HL-60 (cell line): ENCODE results near the gene NET1.

Experiments
- DNase-seq, 2 experiments: peaks; one replicate each; pipeline ENCODE4 v3.0.0-alpha.2; 2010 to 2020; ENCODE audit warnings: low read depth in 1 of 2, low spot score in 1 of 2
- H3K27ac ChIP-seq: fragments of 250-450 bp; sonication (Bioruptor Pico); replicated peaks from 2 replicates; pipeline ENCODE4 v1.5.1; 2020; ENCODE audit warnings: mild to moderate bottlenecking, moderate library complexity
- H3K27me3 ChIP-seq: fragments of 250-450 bp; sonication (Bioruptor Pico); 2 replicates; pipeline ENCODE4 v1.5.1; 2021; ENCODE audit warnings: mild to moderate bottlenecking, moderate library complexity; ENCODE audit not compliant: insufficient read depth, poor library complexity, severe bottlenecking
- H3K4me3 ChIP-seq: replicated peaks from 2 replicates; pipeline ENCODE4 v1.5.1; 2011; ENCODE audit warnings: mild to moderate bottlenecking, control low read depth, low read length; ENCODE audit not compliant: insufficient read depth
- CTCF ChIP-seq: IDR thresholded peaks from one replicate; pipeline ENCODE4 v1.5.1; 2011; ENCODE audit warnings: low read length, control low read depth, inconsistent platforms; ENCODE audit not compliant: insufficient read depth
- GABPA ChIP-seq: IDR thresholded peaks from 2 replicates; pipeline ENCODE4 v1.6.1; 2012; ENCODE audit warnings: low read depth
- POLR2AphosphoS5 ChIP-seq: IDR thresholded peaks from 2 replicates; pipeline ENCODE4 v1.6.1; 2012; ENCODE audit warnings: low read depth
- REST ChIP-seq: IDR thresholded peaks from 2 replicates; pipeline ENCODE4 v1.6.1; 2012; ENCODE audit warnings: low read depth; ENCODE audit not compliant: insufficient replicate concordance
- SPI1 ChIP-seq: IDR thresholded peaks from 2 replicates; pipeline ENCODE4 v1.6.1; 2012; ENCODE audit warnings: low read depth, mild to moderate bottlenecking, borderline replicate concordance

The NET1 gene

GRCh38 chr10:5381187-5381586 is 31.2 kb upstream of the NET1 start:
- no peaks in the 10 kb centered on the region for H3K27me3 ChIP-seq
- TF ChIP-seq SPI1 (no peak), CTCF (no peak), REST (no peak), GABPA (no peak), POLR2AphosphoS5 (no peak)
- H3K27ac ChIP-seq = no peak overlapping the region
- DNase-seq = no peak
- no peak overlapping the region for H3K4me3 ChIP-seq

- Histone ChIP-seq H3K27me3 (no peaks in the 10 kb centered on the region), H3K27ac (no peak overlapping the region), H3K4me3 (no peak overlapping the region)
- no peak for TF ChIP-seq CTCF
- TF ChIP-seq POLR2AphosphoS5 = no peak
- TF ChIP-seq REST = no peak
- no peak for TF ChIP-seq SPI1
- no peak for TF ChIP-seq GABPA
- no peak for DNase-seq
Measured at GRCh38 chr10:5385224-5385623, 27.1 kb upstream of the NET1 start.

- Histone ChIP-seq H3K4me3 (no peak overlapping the region), H3K27ac (no peak overlapping the region), H3K27me3 (no peaks in the 10 kb centered on the region)
- TF ChIP-seq SPI1 = no peak
- no peak for DNase-seq
Measured at GRCh38 chr10:5387169-5387568, 25.2 kb upstream of the NET1 start.

- no peak overlapping the region for H3K27ac ChIP-seq
- no peaks in the 10 kb centered on the region for H3K27me3 ChIP-seq
- H3K4me3 ChIP-seq = no peak overlapping the region
- TF ChIP-seq POLR2AphosphoS5 = no peak
- TF ChIP-seq GABPA = no peak
- no peak for TF ChIP-seq REST
- no peak for TF ChIP-seq CTCF
- TF ChIP-seq SPI1 = no peak
- DNase-seq = no peak
Measured at GRCh38 chr10:5390607-5391205, 21.7 kb upstream of the NET1 start.
